H4 (cell line): ENCODE data around the gene ACKR1. TPM values are rescaled to one million over a fixed set of nuclear protein-coding genes. Genes with fewer than 3 reads are reported as not detected.
A peak's percentile ranks its signal among the peaks of the same experiment; 100 is the strongest.

Experiments used
- DNase-seq: peaks from one replicate; pipeline ENCODE4 v3.0.0-alpha.2; 2015; ENCODE audit warnings: low spot score
- total RNA-seq: library from RNA; depleted of rRNA; stranded (reverse); fragments of >200 nt; shearing (Covaris generic); gene quantifications from 2 replicates; pipeline ENCODE4 v1.2.3, GENCODE V29; 2014; rRNA removed

ACKR1 gene
- total RNA-seq, 1 experiment from 2014 or later, result not detected

GRCh38 chr1:159222075-159222865 is 17.6 kb downstream of the ACKR1 start:
- no peak for DNase-seq

GRCh38 chr1:159223004-159223403 is 18.3 kb downstream of the ACKR1 start:
- DNase-seq, result no peak

GRCh38 chr1:159228554-159228953 is 23.9 kb downstream of the ACKR1 start:
- no peak for DNase-seq

GRCh38 chr1:159229260-159229885 is 24.7 kb downstream of the ACKR1 start:
- DNase-seq, result peak; percentile 68

GRCh38 chr1:159229896-159230295 is 25.2 kb downstream of the ACKR1 start:
- no peak for DNase-seq

GRCh38 chr1:159239551-159240220 is 35.0 kb downstream of the ACKR1 start:
- DNase-seq, result no peak

GRCh38 chr1:159247266-159247665 is 42.6 kb downstream of the ACKR1 start:
- no peak for DNase-seq

GRCh38 chr1:159248311-159248710 is 43.6 kb downstream of the ACKR1 start:
- no peak for DNase-seq

GRCh38 chr1:159250638-159251216 is 46.1 kb downstream of the ACKR1 start:
- DNase-seq, result no peak

Other genes with a start within 250 kb of the ACKR1 start
- gene IFI16, start 195.0 kb upstream of the ACKR1 start, total RNA-seq, result 31.8 and 54.0 TPM in 2 replicates
- 39.5 and 42.8 TPM in 2 replicates for gene AIM2, start 128.1 kb upstream of the ACKR1 start, total RNA-seq
- 6.4 and 10.1 TPM in 2 replicates for gene CADM3, start 33.3 kb upstream of the ACKR1 start, total RNA-seq
- gene FCER1A, start 97.5 kb downstream of the ACKR1 start, total RNA-seq, result not detected in 2 replicates
- gene OR10J4, start 227.3 kb downstream of the ACKR1 start, total RNA-seq, result not detected in 2 replicates
- not detected in 2 replicates for gene OR10J1, start 234.8 kb downstream of the ACKR1 start, total RNA-seq